WTC11 (cell line): Measurements from ENCODE around the gene NHLRC2.

Experiments
- TF ChIP-seq, protein P1 (sequence below): sonication (generic); formaldehyde crosslinking; IDR thresholded peaks from 2 replicates; pipeline ENCODE4 v1.8.1; 2023; ENCODE audit warnings: mild to moderate bottlenecking, missing genetic modification reagents
- TF ChIP-seq, protein P2 (sequence below): sonication (generic); formaldehyde crosslinking; conservative IDR thresholded peaks from 2 replicates; pipeline ENCODE4 v1.8.1; 2023; ENCODE audit warnings: mild to moderate bottlenecking, low read depth, missing genetic modification reagents, moderate library complexity

DNA sequence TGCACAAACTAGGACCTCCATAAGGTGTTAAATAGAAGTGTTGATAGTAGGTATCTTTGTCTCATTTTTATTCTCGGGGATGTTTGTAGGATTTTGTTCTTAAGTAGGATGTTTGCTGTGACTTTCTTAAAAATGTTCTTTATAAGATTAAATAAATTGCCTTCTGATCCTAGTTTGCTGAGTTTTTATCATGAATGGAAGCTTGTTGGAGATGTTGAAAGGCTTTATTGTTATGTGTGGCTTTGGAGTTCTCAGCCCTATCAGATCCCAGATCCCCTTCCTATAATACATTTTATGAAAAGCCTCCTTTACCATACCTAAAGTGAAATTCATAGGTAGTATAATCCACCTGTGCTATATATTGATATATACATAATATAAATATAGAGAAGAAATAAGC is 40.1 kb downstream of the NHLRC2 start:
- TF ChIP-seq, protein P1, sequence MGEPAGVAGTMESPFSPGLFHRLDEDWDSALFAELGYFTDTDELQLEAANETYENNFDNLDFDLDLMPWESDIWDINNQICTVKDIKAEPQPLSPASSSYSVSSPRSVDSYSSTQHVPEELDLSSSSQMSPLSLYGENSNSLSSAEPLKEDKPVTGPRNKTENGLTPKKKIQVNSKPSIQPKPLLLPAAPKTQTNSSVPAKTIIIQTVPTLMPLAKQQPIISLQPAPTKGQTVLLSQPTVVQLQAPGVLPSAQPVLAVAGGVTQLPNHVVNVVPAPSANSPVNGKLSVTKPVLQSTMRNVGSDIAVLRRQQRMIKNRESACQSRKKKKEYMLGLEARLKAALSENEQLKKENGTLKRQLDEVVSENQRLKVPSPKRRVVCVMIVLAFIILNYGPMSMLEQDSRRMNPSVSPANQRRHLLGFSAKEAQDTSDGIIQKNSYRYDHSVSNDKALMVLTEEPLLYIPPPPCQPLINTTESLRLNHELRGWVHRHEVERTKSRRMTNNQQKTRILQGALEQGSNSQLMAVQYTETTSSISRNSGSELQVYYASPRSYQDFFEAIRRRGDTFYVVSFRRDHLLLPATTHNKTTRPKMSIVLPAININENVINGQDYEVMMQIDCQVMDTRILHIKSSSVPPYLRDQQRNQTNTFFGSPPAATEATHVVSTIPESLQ: no peak
- TF ChIP-seq, protein P2, sequence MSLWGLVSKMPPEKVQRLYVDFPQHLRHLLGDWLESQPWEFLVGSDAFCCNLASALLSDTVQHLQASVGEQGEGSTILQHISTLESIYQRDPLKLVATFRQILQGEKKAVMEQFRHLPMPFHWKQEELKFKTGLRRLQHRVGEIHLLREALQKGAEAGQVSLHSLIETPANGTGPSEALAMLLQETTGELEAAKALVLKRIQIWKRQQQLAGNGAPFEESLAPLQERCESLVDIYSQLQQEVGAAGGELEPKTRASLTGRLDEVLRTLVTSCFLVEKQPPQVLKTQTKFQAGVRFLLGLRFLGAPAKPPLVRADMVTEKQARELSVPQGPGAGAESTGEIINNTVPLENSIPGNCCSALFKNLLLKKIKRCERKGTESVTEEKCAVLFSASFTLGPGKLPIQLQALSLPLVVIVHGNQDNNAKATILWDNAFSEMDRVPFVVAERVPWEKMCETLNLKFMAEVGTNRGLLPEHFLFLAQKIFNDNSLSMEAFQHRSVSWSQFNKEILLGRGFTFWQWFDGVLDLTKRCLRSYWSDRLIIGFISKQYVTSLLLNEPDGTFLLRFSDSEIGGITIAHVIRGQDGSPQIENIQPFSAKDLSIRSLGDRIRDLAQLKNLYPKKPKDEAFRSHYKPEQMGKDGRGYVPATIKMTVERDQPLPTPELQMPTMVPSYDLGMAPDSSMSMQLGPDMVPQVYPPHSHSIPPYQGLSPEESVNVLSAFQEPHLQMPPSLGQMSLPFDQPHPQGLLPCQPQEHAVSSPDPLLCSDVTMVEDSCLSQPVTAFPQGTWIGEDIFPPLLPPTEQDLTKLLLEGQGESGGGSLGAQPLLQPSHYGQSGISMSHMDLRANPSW: no peak
